K562 (cell line): ENCODE results near the gene DTX1.

Experiments used
- CHCHD3 ChIP-seq: fragments of 250-450 bp; sonication (Bioruptor Pico); IDR thresholded peaks from 2 replicates; pipeline ENCODE4 v2.1.2; 2022; ENCODE audit warnings: mild to moderate bottlenecking
- EZH2 ChIP-seq: IDR thresholded peaks from 2 replicates; pipeline ENCODE4 v1.6.1; 2012; ENCODE audit warnings: low read depth, mild to moderate bottlenecking, inconsistent platforms, low read length, borderline replicate concordance
- GATA2 ChIP-seq: sonication (generic); formaldehyde crosslinking; IDR thresholded peaks from 2 replicates; pipeline ENCODE4 v1.4.0; 2020; ENCODE audit warnings: mild to moderate bottlenecking, missing genetic modification reagents
- HDAC2 ChIP-seq: fragments of 450-650 bp; IDR thresholded peaks from 2 replicates; pipeline ENCODE4 v1.6.1; 2016; ENCODE audit warnings: mild to moderate bottlenecking
- PML ChIP-seq: IDR thresholded peaks from 2 replicates; pipeline ENCODE4 v1.6.1; 2012; ENCODE audit warnings: low read length, inconsistent platforms
- TEAD4 ChIP-seq, 2 experiments: sonication (generic) in 1 of 2; formaldehyde crosslinking in 1 of 2; IDR thresholded peaks; 2 replicates each; pipeline versions ENCODE4 v1.6.1 to v1.8.0; 2012 to 2022; ENCODE audit warnings: borderline replicate concordance in 1 of 2, inconsistent platforms in 1 of 2, low read length in 1 of 2, mild to moderate bottlenecking in 1 of 2, missing genetic modification reagents in 1 of 2
- ZNF121 ChIP-seq: sonication (generic); formaldehyde crosslinking; conservative IDR thresholded peaks from 2 replicates; pipeline ENCODE4 v1.8.0; 2022; ENCODE audit warnings: missing genetic modification reagents
- ZNF140 ChIP-seq: fragments of 250-450 bp; sonication (Bioruptor Pico); IDR thresholded peaks from 2 replicates; pipeline ENCODE4 v1.8.0; 2021; ENCODE audit warnings: moderate library complexity, mild to moderate bottlenecking, inconsistent platforms
- TF ChIP-seq, protein P1 (sequence below): sonication (generic); formaldehyde crosslinking; IDR thresholded peaks from 2 replicates; pipeline ENCODE4 v1.8.0; 2022; ENCODE audit warnings: mild to moderate bottlenecking, missing genetic modification reagents, borderline replicate concordance
- TF ChIP-seq, protein P2 (sequence below), 3 experiments: IDR thresholded peaks in 2 of 3; conservative IDR thresholded peaks in 1 of 3; 2 replicates each; pipeline ENCODE4 v1.5.1; 2011 to 2012; ENCODE audit warnings: low read length in 3 of 3, mild to moderate bottlenecking in 3 of 3, control low read depth in 2 of 3, improper control_type of control experiment in 1 of 3, inconsistent platforms in 1 of 3, low read depth in 1 of 3, mixed read lengths in 1 of 3, moderate library complexity in 1 of 3; ENCODE audit not compliant: insufficient read depth in 2 of 3
- TF ChIP-seq, protein P3 (sequence below): fragments of 250-450 bp; sonication (Bioruptor Pico); IDR thresholded peaks from 2 replicates; pipeline ENCODE4 v1.5.0; 2021; ENCODE audit warnings: mild to moderate bottlenecking, borderline replicate concordance
- TF ChIP-seq, protein P4 (sequence below): fragments of 250-450 bp; sonication (Bioruptor Pico); IDR thresholded peaks from 2 replicates; pipeline ENCODE4 v1.4.0; 2020

DNA sequence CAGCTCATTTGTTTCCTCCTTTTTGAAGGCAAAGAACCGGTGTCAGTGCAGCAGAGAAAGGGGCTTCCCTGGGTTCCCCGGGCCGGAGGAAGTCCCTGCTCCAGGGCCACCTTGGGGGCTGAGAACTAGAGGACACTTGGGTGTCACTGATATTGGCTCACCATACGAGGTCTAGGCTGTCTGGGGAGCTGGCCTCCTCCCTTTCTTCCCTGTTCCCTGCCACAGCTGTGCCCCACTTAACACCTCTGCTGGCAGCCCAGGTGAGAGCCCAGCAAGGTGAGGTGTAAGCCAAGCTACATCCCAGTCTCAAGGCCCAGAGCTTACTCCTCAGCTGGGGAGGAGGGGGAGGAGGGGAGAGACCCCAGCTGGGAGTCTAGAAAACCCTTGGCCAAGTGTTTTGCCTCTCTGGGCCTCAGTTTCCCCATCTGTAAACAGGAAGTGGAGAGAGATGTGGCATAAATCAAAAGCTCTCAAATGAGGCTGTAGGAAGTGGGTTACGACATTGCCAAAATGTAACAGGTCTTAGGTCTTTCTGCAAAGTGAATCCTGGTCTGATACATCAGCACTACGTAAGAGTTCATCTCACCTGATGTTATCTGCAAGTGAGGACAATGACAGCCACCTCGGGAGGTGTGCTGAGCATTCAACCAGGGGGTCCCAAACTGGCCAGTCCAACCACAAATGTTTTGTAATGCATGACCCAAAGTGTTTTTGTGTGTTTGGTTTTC is 53.5 kb downstream of the DTX1 start:
- TF ChIP-seq, protein P1, sequence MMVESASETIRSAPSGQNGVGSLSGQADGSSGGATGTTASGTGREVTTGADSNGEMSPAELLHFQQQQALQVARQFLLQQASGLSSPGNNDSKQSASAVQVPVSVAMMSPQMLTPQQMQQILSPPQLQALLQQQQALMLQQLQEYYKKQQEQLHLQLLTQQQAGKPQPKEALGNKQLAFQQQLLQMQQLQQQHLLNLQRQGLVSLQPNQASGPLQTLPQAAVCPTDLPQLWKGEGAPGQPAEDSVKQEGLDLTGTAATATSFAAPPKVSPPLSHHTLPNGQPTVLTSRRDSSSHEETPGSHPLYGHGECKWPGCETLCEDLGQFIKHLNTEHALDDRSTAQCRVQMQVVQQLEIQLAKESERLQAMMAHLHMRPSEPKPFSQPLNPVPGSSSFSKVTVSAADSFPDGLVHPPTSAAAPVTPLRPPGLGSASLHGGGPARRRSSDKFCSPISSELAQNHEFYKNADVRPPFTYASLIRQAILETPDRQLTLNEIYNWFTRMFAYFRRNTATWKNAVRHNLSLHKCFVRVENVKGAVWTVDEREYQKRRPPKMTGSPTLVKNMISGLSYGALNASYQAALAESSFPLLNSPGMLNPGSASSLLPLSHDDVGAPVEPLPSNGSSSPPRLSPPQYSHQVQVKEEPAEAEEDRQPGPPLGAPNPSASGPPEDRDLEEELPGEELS = no peak
- TF ChIP-seq PML (no peak), EZH2 (no peak), TEAD4 (IDR thresholded peaks at IDR 0.05; ENCODE audit: low read length) (no peak), TEAD4 (CRISPR knock-in tag; IDR thresholded peaks at IDR 0.05; ENCODE audit: borderline replicate concordance) (no peak), HDAC2 (no peak), ZNF121 (CRISPR knock-in tag) (no peak), GATA2 (CRISPR knock-in tag) (no peak), CHCHD3 (no peak), ZNF140 (CRISPR knock-in tag) (no peak)
- TF ChIP-seq, protein P2, sequence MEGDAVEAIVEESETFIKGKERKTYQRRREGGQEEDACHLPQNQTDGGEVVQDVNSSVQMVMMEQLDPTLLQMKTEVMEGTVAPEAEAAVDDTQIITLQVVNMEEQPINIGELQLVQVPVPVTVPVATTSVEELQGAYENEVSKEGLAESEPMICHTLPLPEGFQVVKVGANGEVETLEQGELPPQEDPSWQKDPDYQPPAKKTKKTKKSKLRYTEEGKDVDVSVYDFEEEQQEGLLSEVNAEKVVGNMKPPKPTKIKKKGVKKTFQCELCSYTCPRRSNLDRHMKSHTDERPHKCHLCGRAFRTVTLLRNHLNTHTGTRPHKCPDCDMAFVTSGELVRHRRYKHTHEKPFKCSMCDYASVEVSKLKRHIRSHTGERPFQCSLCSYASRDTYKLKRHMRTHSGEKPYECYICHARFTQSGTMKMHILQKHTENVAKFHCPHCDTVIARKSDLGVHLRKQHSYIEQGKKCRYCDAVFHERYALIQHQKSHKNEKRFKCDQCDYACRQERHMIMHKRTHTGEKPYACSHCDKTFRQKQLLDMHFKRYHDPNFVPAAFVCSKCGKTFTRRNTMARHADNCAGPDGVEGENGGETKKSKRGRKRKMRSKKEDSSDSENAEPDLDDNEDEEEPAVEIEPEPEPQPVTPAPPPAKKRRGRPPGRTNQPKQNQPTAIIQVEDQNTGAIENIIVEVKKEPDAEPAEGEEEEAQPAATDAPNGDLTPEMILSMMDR (IDR thresholded peaks at IDR 0.05 in 2 of 3, conservative IDR thresholded peaks at IDR 0.05 in 1 of 3; ENCODE audit: insufficient read depth in 2 of 3, low read depth in 1 of 3, low read length in 3 of 3) = no peak
- TF ChIP-seq, protein P3, sequence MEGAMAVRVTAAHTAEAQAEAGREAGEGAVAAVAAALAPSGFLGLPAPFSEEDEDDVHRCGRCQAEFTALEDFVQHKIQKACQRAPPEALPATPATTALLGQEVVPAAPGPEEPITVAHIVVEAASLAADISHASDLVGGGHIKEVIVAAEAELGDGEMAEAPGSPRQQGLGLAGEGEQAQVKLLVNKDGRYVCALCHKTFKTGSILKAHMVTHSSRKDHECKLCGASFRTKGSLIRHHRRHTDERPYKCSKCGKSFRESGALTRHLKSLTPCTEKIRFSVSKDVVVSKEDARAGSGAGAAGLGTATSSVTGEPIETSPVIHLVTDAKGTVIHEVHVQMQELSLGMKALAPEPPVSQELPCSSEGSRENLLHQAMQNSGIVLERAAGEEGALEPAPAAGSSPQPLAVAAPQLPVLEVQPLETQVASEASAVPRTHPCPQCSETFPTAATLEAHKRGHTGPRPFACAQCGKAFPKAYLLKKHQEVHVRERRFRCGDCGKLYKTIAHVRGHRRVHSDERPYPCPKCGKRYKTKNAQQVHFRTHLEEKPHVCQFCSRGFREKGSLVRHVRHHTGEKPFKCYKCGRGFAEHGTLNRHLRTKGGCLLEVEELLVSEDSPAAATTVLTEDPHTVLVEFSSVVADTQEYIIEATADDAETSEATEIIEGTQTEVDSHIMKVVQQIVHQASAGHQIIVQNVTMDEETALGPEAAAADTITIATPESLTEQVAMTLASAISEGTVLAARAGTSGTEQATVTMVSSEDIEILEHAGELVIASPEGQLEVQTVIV (CRISPR knock-in tag) = no peak
- TF ChIP-seq, protein P4, sequence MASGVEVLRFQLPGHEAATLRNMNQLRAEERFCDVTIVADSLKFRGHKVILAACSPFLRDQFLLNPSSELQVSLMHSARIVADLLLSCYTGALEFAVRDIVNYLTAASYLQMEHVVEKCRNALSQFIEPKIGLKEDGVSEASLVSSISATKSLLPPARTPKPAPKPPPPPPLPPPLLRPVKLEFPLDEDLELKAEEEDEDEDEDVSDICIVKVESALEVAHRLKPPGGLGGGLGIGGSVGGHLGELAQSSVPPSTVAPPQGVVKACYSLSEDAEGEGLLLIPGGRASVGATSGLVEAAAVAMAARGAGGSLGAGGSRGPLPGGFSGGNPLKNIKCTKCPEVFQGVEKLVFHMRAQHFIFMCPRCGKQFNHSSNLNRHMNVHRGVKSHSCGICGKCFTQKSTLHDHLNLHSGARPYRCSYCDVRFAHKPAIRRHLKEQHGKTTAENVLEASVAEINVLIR (CRISPR knock-in tag) = no peak
